Keratinocyte (primary cell): ENCODE results near the gene OSBPL8. TPM values are rescaled to one million over a fixed set of nuclear protein-coding genes. Genes with fewer than 3 reads are reported as not detected.

Source experiments
- DNase-seq: peaks from one replicate; pipeline ENCODE4 v3.0.0-alpha.2; 2011; ENCODE audit warnings: low read depth, missing footprints, low spot score
- FAIRE-seq: peaks from 2 replicates; lab custom pipeline; 2011; peaks lifted over from hg19 to GRCh38; lab: Jason Lieb, UNC
- H2AFZ ChIP-seq: 2 replicates; pipeline ENCODE4 v1.6.0; 2012; ENCODE audit warnings: low read length, control low read depth, inconsistent platforms; ENCODE audit not compliant: control insufficient read depth
- H3K27ac ChIP-seq: 2 replicates; pipeline ENCODE4 v1.5.1; 2011; ENCODE audit warnings: low read length; ENCODE audit not compliant: control insufficient read depth, insufficient read depth
- H3K27me3 ChIP-seq: 3 replicates; pipeline ENCODE4 v1.6.0; 2011; ENCODE audit warnings: low read length; ENCODE audit not compliant: control insufficient read depth, insufficient read depth; ENCODE audit errors: extremely low read depth
- H3K36me3 ChIP-seq, 2 experiments: 2 replicates in 1 of 2; 3 replicates in 1 of 2; pipeline ENCODE4 v1.5.1; 2011; ENCODE audit warnings: low read length in 2 of 2, mild to moderate bottlenecking in 1 of 2; ENCODE audit not compliant: control insufficient read depth in 2 of 2, insufficient read depth in 2 of 2; ENCODE audit errors: extremely low read depth in 1 of 2
- H3K4me1 ChIP-seq: 3 replicates; pipeline ENCODE4 v1.5.1; 2011; ENCODE audit warnings: low read length; ENCODE audit not compliant: control insufficient read depth, insufficient read depth; ENCODE audit errors: extremely low read depth
- H3K4me2 ChIP-seq: 3 replicates; pipeline ENCODE4 v1.6.0; 2011; ENCODE audit warnings: low read depth, low read length; ENCODE audit not compliant: control insufficient read depth, insufficient read depth; ENCODE audit errors: extremely low read depth
- H3K4me3 ChIP-seq, 3 experiments: fragments of 200-600 bp in 1 of 3; sonication (generic) in 1 of 3; 2 replicates in 2 of 3; 3 replicates in 1 of 3; pipeline ENCODE4 v1.5.1; 2011 to 2016; ENCODE audit warnings: low read length in 3 of 3, mild to moderate bottlenecking in 3 of 3, control low read depth in 2 of 3, inconsistent platforms in 1 of 3, low read depth in 1 of 3, mixed read lengths in 1 of 3, mixed run types in 1 of 3, moderate library complexity in 1 of 3; ENCODE audit not compliant: control insufficient read depth in 2 of 3, insufficient read depth in 2 of 3; ENCODE audit errors: extremely low read depth in 1 of 3
- H3K79me2 ChIP-seq: 2 replicates; pipeline ENCODE4 v1.6.0; 2012; ENCODE audit warnings: low read length; ENCODE audit not compliant: control insufficient read depth, insufficient read depth
- H3K9ac ChIP-seq: 3 replicates; pipeline ENCODE4 v1.6.0; 2011; ENCODE audit warnings: low read length; ENCODE audit not compliant: control insufficient read depth, insufficient read depth; ENCODE audit errors: extremely low read depth
- H3K9me1 ChIP-seq: 3 replicates; pipeline ENCODE4 v1.6.0; 2011; ENCODE audit warnings: low read length; ENCODE audit not compliant: control insufficient read depth, insufficient read depth; ENCODE audit errors: extremely low read depth
- H3K9me3 ChIP-seq: 2 replicates; pipeline ENCODE4 v1.5.1; 2012; ENCODE audit warnings: low read depth, low read length; ENCODE audit not compliant: control insufficient read depth
- H4K20me1 ChIP-seq: 3 replicates; pipeline ENCODE4 v1.6.0; 2011; ENCODE audit warnings: low read length; ENCODE audit not compliant: control insufficient read depth, insufficient read depth; ENCODE audit errors: extremely low read depth
- EZH2 ChIP-seq: IDR thresholded peaks from one replicate; pipeline ENCODE4 v1.6.1; 2012; ENCODE audit warnings: inconsistent platforms, mild to moderate bottlenecking, low read length, moderate library complexity
- dilution Hi-C: fragments of 300-500 bp; cut with MboI; formaldehyde crosslinking; loops from one replicate; pipeline ENCODE4 v1.7.0; 2020; ENCODE audit warnings: low sequenced_read_pairs; ENCODE audit not compliant: extremely low pct_ligation_motif_present
- polyA plus RNA-seq, 5 experiments: library from polyadenylated mRNA; depleted of rRNA in 3 of 5; stranded (reverse) in 3 of 5; stranded (forward) in 1 of 5; unstranded in 1 of 5; fragments of >200 nt; gene quantifications; 1 replicate in 1 of 5; 2 replicates in 3 of 5; 3 replicates in 1 of 5; pipeline versions ENCODE4 v1.2.1 to v1.2.3, GENCODE V29; 2011 to 2012; ENCODE audit warnings: missing spikeins in 2 of 5, low read depth in 1 of 5, low replicate concordance in 1 of 5
- TF ChIP-seq, protein P1 (sequence below), 3 experiments: IDR thresholded peaks in 1 of 3; conservative IDR thresholded peaks in 1 of 3; optimal IDR thresholded peaks in 1 of 3; 2 replicates in 2 of 3; 3 replicates in 1 of 3; pipeline versions ENCODE3 to v1.5.1; 2011; ENCODE audit warnings: low read length in 3 of 3, mild to moderate bottlenecking in 3 of 3, moderate library complexity in 2 of 3, control low read depth in 1 of 3, inconsistent platforms in 1 of 3; ENCODE audit not compliant: insufficient read depth in 2 of 3; ENCODE audit errors: extremely low read depth in 1 of 3

OSBPL8 gene
- polyA plus RNA-seq, 1 donor (not counting 4 experiments of a cell fraction or from before 2014, with no cell fraction given) = 33.7 TPM

DNA sequence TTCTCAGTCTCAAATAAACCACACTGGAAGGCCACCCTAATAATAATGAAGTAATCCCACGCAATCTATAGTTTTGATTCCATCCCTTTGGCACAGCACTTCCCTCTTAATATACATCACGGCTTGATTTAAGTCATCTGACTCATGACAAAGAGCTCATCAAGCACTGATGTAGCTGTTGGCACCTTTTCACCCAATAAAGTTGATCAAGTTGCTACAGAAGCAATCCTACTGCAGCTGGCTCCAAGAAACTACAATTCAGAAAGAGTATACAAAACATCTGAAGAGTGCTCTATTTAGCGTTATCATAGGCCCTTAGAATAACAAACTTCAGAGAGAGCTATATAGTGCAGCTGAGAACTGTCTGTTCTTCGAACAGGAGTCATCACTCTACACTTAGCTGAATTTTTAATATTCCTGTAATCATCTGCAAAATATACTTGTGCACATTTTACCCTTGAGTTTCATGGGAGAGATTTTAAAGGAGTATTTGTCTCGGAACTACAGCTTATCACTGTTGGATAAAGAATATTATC, 94.9 kb downstream of the OSBPL8 start:
- H3K27ac ChIP-seq = no peak overlapping the region
- DNase-seq (no peak), FAIRE-seq (no peak)
- no peak overlapping the region for H3K4me3 ChIP-seq
- H3K9ac ChIP-seq = no peak overlapping the region
- no peak overlapping the region for H2AFZ ChIP-seq
- no peaks in the 10 kb centered on the region for H3K36me3 ChIP-seq
- no peaks in the 10 kb centered on the region for H3K27me3 ChIP-seq
- TF ChIP-seq EZH2 = no peak
- TF ChIP-seq, protein P1, sequence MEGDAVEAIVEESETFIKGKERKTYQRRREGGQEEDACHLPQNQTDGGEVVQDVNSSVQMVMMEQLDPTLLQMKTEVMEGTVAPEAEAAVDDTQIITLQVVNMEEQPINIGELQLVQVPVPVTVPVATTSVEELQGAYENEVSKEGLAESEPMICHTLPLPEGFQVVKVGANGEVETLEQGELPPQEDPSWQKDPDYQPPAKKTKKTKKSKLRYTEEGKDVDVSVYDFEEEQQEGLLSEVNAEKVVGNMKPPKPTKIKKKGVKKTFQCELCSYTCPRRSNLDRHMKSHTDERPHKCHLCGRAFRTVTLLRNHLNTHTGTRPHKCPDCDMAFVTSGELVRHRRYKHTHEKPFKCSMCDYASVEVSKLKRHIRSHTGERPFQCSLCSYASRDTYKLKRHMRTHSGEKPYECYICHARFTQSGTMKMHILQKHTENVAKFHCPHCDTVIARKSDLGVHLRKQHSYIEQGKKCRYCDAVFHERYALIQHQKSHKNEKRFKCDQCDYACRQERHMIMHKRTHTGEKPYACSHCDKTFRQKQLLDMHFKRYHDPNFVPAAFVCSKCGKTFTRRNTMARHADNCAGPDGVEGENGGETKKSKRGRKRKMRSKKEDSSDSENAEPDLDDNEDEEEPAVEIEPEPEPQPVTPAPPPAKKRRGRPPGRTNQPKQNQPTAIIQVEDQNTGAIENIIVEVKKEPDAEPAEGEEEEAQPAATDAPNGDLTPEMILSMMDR (optimal IDR thresholded peaks at IDR 0.05 in 1 of 3, IDR thresholded peaks at IDR 0.05 in 1 of 3, conservative IDR thresholded peaks at IDR 0.05 in 1 of 3; ENCODE audit: extremely low read depth in 1 of 3, insufficient read depth in 2 of 3, low read length in 3 of 3) = no peak
- dilution Hi-C loops = no loop called here
- H4K20me1 ChIP-seq = peaks cover 2% of the 10 kb centered on the region
- H3K4me2 ChIP-seq = no peak overlapping the region
- peaks cover 16% of the 10 kb centered on the region for H3K79me2 ChIP-seq
- no peaks in the 10 kb centered on the region for H3K9me3 ChIP-seq
- peaks cover 8% of the 10 kb centered on the region for H3K4me1 ChIP-seq
- H3K9me1 ChIP-seq = no peaks in the 10 kb centered on the region

GRCh38 chr12:76462668-76463224, 96.8 kb downstream of the OSBPL8 start:
- Histone ChIP-seq H3K9ac (no peak overlapping the region), H3K79me2 (peaks cover 8% of the 10 kb centered on the region), H4K20me1 (no peaks in the 10 kb centered on the region), H3K4me2 (no peak overlapping the region), H3K36me3 (no peaks in the 10 kb centered on the region), H3K4me1 (peaks cover 8% of the 10 kb centered on the region), H3K9me1 (no peaks in the 10 kb centered on the region), H3K27me3 (no peaks in the 10 kb centered on the region), H3K9me3 (no peaks in the 10 kb centered on the region), H2AFZ (no peak overlapping the region), H3K4me3 (no peak overlapping the region), H3K27ac (no peak overlapping the region)
- dilution Hi-C loops = no loop called here
- TF ChIP-seq EZH2 = no peak
- TF ChIP-seq, protein P1 (optimal IDR thresholded peaks at IDR 0.05 in 1 of 3, IDR thresholded peaks at IDR 0.05 in 1 of 3, conservative IDR thresholded peaks at IDR 0.05 in 1 of 3; ENCODE audit: extremely low read depth in 1 of 3, insufficient read depth in 2 of 3, low read length in 3 of 3) = no peak
- FAIRE-seq (no peak), DNase-seq (no peak)
